NCI-H2171 (cell line): ENCODE data around the gene MLXIP.

Source experiments
- DNase-seq: peaks from one replicate; lab custom pipeline; 2025; lab: John Stamatoyannopoulos, UW

The MLXIP gene

GRCh38 chr12:122079033-122079531, 526 bp downstream of the MLXIP start:
- DNase-seq, result no peak

- no peak for DNase-seq
Measured at GRCh38 chr12:122079532-122080081, 1.1 kb downstream of the MLXIP start.

- no peak for DNase-seq
Measured at GRCh38 chr12:122080149-122081082, 1.9 kb downstream of the MLXIP start.

- no peak for DNase-seq
Measured at GRCh38 chr12:122081083-122081696, 2.6 kb downstream of the MLXIP start.

- DNase-seq, result no peak
Measured at GRCh38 chr12:122081697-122082221, 3.2 kb downstream of the MLXIP start.

- no peak for DNase-seq
Measured at GRCh38 chr12:122082621-122083356, 4.2 kb downstream of the MLXIP start.

GRCh38 chr12:122084857-122085405, 6.4 kb downstream of the MLXIP start:
- no peak for DNase-seq

GRCh38 chr12:122085591-122085990, 7.0 kb downstream of the MLXIP start:
- DNase-seq, result no peak

GRCh38 chr12:122086116-122086515, 7.6 kb downstream of the MLXIP start:
- no peak for DNase-seq

- no peak for DNase-seq
Measured at GRCh38 chr12:122086641-122087285, 8.2 kb downstream of the MLXIP start.

GRCh38 chr12:122087431-122088178, 9.0 kb downstream of the MLXIP start:
- no peak for DNase-seq

- no peak for DNase-seq
Measured at GRCh38 chr12:122088179-122088810, 9.7 kb downstream of the MLXIP start.

- no peak for DNase-seq
Measured at GRCh38 chr12:122089077-122089476, 10.5 kb downstream of the MLXIP start.

GRCh38 chr12:122090759-122091515, 12.4 kb downstream of the MLXIP start:
- no peak for DNase-seq

GRCh38 chr12:122093098-122093883, 14.7 kb downstream of the MLXIP start:
- DNase-seq, result no peak

- no peak for DNase-seq
Measured at GRCh38 chr12:122094137-122094734, 15.7 kb downstream of the MLXIP start.

- DNase-seq, result no peak
Measured at GRCh38 chr12:122094735-122095631, 16.4 kb downstream of the MLXIP start.
